NCI-H345 treated with DMSO at 0.1 percent for 48 hours (cell line): ENCODE data around the gene PKP1.

Experiments used
- DNase-seq: peaks from one replicate; lab custom pipeline; 2025; ENCODE audit not compliant: unreplicated experiment; lab: John Stamatoyannopoulos, UW

Gene PKP1

DNA sequence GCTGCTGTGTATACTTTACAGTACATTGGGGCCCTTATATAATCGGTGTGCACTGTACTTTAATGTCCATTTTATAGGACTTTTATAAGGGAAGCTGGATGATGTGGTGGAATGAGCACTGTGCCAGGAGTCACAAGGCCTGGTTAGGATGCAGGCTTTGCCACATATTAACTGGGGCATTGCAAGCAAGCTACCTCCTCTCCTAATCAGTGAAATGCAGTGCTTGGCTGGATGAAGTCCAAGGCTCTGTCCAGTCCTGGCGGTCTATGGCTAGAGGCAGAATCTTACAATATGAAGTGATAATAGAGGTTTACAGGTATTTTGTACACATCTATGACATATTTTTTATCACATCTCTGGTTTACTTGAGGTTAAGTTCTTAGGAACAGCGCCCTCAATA, 1.7 kb upstream of the PKP1 start:
- DNase-seq = no peak

DNA sequence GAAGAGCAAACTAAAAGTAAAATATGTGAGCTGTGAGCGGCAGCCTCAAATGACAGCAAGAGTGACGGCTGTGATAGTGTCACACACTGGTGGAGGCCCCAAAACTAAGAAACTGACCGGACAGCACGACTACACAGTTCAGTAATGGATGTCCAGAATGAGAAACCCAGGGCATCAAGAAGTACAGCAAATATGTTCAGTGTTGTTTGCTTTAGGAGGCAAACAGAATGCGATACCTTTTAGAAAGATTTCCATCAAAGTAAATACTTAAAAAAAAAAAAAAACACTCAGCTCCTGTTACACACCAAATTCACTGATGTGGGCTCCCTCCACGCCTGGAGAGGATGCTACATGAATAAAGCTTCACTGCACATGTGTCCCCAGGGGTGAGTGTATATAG, 1.1 kb upstream of the PKP1 start:
- no peak for DNase-seq

DNA sequence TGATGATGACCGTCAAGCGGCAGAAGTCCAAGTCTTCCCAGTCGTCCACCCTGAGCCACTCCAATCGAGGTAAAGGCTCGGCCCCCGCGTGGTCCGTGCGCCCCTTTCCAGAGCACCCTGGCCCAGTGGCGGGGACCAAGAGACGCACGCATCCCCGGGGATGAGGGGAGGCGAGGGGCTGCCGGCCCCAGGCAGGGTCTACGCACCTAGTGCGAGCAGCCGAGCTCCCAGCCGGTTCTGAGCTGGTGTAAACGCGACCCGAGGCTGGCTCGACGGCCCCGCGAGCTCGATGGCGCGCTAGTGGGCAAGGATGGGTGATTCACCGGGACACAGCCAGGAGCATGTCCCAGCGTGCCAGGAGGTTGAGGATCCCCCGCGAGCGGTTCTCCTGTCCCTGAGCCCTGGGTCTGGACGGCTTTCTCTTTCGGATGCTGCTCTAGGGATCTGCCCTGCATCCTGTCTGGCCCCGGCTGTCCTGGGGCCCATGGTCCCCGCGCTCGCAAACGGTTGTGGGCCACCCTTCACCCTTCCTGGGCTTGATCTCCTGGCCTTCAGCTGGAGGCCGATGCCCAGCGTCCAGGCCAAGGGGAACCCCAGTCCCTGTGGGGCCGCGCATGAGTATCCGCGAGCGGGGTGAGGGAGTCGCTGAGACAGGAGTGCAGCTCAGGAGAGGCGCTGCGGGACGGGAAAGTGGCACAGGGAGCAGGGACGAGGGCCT, 689 bp downstream of the PKP1 start:
- no peak for DNase-seq

DNA sequence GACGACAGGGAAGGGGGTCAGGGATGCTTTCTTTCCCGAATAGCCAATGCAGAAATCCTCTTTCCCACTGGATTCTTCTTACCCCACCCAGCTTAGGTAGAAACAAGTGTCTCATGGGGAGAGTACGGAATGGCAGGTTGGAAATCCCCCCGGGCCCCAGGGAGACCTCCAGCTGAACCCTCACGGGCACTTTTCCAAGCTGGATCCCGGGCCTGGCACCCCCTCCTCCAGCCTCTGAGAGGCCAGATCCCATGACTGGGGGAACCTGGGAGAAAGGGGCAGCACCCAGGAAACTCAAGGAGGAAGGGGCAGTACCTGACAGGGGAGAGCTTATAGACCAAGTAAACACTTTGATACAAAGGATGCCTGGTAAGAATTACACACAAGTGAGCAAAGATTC, 1.3 kb downstream of the PKP1 start:
- no peak for DNase-seq

DNA sequence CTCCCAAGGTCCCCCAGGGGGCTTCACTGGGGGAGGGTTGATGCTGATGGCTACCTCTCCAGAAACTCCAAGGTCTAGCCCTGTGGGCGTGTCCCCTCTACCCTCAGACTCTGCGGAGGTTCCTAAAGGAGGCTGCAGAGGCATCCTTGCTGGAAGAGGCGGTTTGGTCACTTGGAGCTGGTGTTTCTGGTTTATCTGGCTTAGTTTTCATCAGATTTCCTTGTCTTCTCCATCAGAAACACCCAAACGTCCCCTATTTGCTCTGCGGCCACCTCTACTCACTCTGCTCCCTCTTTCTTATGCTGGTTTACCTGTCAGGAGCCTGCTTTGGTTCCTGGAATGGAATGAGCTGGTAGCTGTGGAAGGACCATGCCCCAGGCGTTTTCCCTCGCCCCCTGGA, 2.5 kb downstream of the PKP1 start:
- DNase-seq = no peak

DNA sequence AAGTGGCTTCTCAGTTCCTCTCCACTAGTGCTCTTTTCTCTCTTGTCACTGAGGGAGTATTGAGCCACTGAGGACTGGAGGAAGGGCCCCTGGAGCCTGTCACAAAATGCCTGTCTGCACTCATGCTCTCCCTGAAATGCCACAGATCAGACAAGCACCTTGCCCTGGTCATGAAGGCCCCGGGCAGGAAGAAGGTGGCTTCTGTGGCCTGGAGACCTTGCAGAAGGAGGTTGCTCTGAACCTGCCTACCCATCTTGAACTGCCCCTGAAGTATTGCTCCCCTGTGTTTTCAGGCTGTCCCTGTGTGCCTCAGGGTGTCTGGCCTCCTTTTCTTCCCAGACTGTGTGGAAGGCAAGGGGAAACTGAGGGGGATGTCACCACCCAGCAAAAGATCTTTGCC, 3.1 kb downstream of the PKP1 start:
- no peak for DNase-seq

DNA sequence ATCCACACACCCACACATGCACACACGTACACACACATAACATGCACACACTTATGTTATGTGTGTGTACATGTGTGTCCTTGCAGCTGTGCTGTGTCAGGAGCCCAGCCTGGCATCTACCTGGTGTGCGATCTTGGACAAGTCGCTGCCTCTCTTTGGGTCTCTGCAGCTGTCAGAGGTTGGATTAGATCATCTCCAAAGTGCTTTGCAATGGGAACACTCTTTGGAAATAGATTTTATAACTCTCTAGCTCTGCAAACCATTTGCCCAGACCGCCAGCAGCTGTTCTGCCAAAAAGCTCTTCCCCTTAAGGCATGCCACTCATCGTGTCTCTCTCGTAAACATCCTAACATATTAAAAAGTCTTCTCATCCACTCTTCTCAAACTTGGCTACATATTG, 4.7 kb downstream of the PKP1 start:
- no peak for DNase-seq

DNA sequence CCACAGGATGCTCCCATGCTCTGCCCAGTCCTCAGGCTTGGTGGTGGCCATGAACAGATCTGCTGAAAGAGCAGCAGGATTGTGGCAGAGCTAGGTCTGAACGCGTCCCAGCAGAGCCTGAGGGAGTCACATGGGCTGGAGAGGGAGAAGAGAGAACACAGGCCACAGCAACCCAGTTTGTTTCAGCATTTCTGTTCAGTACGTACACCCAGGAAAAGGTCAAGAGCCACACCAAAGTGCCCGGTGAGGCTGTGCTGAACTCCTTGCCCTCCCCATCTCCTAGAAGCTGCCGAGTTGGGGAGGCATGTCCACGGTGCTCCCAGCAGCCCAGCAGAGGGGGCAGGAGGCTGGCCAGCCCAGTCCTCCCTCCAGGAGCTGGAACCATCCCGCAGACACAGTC, 5.5 kb downstream of the PKP1 start:
- no peak for DNase-seq

DNA sequence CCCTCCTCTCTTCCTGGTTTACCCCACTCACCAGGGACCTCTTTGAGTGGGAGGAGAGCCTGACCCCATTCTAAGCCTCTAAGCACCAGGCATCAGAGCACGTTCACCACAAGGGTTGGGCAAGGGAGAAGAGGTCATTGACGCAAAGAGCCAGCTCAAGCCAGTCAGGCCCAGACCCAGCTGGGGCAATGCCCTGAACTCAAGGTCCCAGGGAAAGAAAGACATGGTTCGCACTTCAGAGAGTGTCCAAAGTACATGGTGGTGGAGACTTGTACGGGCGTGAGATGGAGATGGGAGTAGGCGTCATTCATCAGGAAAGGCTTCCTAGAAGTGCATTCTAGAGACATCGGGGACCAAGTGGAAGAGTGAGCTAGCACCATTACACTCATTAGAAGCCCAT, 7.2 kb downstream of the PKP1 start:
- no peak for DNase-seq

DNA sequence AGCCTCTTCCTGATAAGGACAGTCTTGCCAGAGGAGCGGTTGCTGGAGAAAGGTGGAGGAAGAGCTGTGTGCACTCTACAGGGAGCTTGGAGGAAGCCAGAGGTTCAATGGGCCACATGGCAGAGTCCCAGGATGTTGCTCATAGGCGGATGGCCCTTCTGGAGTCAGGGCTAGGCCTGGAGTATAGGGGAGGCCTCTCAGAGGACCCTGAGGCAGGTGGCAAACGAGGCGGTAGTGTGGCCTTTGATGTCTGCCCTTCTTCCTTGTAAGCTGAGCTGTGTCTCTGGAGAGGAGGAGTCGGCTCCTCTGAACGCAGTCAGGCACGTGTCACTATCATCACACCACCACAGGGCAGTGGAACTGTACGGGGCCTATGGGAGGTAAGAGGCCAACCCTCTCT, 8.6 kb downstream of the PKP1 start:
- no peak for DNase-seq

DNA sequence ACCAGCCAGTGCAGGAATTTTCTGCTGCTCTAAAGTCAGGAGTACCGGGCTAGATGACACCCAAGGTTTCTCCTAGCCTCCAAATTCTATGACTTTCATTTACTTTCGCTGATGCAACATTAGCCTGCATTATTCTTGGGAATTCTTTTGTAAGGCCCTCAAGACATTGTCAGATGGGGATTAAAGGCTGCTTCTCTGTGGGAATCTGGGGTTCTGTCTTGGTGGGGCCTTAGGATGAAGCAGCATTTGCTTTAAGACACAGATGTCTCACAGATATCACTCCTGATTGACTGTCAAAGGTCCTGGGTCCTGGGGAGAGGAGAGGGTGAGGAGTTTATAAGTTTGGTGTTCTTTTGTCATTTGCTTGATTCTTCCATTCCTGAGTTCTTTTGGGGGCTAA, 11.6 kb downstream of the PKP1 start:
- DNase-seq = no peak

DNA sequence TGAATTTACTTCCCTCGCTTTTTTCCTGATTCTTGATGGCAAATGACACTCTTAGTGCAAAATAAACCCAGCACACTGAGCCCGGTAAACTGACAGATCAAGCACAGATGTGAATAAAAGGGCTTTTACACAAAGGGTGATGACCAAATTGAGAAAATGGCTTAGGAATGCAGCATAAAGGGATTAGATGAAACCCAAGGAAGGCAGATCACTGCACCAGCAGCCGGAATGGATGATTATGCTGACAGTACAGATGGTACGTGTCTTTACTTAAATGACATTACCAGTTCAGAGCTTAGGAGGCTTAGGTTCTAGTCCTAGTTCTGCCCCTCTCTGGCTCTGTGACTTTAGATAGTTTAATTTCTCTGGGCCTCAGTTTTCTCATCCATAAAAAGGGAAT, 12.0 kb downstream of the PKP1 start:
- DNase-seq = no peak

DNA sequence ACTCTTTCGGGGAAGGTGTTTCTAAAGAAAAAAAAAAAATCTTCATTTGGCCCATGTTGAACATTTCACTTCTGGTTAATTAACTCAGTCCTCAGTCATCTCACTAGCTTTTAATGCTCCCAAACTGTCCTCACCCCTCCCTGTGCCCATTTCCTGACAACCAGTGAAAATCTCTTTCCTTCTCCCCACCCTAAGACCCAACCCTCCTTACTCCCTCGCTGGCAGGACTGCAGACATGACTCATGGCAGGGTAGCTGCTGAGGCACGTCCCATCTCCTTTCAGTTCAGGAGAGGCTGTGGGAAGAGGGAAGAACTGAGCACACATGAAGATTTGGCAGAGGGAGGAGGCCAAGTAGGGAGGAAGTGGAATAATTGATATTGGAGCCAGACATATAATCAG, 12.6 kb downstream of the PKP1 start:
- no peak for DNase-seq

DNA sequence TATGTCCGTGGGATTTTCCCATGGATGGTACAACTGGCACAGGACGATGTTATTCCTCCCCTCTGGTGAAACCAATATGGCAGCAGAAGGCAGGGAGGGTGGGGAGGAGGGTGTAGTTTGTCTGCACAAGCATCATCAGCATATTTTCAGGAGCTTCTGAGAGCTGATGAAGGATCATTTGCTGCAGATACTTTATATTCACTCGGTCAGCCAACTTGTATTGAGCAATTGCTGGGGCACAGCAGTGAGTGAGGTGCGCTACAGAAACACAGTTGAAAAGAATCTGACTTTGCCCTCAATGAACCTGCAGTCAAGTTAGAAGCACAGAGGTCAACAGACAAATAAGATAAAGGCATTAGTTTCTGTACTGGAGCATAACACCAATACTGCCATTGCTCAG, 13.0 kb downstream of the PKP1 start:
- DNase-seq = no peak

DNA sequence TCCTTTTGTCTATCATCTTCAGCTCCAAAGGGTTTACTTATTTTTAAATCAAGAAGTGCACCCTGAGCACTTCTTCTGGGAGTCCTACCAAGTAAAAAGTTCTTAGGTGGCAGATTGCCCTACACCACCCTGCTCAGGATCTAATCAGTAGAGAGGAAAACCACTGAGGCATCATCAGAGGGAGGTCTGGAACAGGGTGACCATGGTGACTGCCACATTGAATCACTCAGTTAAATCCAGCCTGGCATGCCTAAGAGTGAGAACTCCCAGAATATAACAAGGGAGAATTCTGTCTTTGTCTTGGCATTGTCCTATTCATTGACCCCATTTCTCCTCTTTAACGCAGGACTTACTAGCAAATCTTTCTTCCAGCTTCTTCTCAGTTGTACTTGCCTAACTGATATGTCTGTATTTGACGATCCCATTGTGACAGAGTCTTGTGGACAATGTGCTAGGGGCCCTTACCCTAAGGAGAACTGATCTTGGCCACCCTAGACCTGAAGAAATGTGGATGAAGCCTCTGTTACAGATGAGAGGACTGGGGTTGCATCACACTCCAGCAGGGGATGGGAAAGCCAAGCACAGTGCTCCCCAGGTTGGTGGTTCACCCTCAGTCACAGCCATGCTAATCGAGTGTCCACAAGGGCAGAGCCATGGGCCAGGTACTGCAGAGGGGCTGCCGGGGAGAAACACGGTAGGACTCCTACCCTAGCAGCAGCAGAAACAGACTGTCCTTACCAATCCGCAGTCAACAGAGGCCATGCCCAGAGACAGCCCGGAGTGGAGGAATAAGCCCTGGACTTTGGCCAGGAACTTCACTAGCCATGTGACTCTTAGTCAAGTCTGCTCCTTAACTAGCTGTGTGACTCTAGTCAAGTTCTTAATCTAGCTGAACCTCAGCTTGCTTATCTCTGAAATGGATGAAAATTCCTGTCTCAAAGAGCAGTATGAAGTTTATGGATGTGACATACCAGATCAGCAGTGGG, 15.4 kb downstream of the PKP1 start:
- no peak for DNase-seq

DNA sequence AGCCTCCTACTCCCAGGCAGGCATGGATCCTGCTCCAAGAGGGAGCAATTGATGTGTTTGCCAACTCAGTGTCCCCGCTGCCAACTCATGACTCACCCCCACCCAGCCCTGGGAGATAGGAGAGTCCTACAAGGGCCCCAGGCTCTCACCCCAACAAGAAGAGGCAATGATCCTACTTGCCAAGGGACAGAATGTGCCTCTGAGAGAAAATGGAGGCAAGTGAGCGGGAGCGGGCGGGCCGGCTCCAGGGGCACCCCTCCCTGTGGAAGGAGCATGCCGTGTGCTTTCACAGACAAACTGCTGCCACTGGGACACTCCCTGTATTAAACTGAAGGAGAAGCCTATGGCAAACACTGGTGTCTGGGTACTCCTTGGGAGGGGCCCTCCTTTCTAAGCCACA, 16.7 kb downstream of the PKP1 start:
- DNase-seq = no peak

DNA sequence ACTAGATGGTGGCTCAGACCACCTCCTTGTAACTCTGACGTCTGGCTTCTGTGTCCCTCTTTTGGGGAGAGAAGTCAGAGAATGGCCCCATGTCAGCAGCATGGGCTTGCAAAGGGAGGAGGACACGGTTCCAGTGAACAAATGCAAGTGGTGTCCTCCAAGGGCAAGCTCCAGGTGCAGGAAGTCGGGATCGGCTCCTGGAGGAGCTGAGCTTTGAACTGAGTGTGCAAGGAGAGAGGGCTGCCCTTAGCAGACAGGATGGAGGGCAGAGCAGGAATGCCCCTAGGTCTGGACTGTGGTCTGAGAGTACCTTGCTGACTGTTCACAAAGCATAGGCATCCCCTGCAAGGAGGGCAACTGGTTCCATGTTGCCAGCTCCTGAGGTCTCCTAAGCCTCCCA, 17.3 kb downstream of the PKP1 start:
- no peak for DNase-seq

DNA sequence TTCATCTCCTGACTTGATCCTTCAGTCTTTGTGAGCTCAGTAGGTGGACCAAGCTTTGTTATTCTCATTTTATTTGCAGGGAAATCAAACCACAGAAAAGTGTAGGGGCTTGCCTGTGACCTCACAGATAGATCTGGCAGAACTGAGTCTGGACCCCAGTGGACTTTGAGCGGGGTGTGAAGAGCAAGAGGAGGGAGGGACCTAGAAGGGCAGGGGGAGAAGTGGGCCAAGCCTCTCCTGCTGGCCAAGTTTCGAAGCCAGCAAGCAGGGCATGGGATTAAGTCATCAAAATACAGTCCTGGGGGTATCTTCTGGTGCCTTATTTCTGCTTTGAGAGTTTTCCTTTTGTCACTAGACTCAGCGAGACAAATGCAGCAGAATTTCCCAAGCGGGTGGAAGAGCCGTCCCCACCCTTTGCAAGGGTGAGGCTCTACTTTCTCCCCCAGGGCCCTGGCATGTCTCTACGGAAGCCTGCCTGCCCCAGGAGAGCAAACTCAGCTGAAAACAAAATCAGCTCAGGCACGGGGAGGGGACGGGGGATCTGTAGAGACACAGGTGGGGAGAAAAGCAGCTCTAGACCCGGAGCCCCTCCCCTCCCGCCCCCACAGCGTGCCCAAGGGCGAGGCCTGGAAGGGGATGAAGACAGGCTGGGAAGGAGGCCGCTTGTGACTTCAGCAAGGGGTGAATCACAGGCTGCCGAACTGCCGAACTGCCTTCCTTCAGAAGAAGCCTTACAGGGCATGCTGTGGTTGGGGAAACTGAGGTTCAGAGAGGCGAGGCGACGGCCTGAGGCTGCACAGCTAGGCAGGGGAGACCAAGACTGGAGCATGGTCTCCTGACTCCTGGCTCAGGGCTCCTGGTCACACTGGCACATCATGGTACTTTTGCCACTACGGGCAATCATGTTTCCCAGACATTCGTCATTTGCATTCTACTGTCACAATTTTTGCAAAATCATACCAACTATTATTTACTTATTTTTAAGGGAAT, 19.2 kb downstream of the PKP1 start:
- no peak for DNase-seq

DNA sequence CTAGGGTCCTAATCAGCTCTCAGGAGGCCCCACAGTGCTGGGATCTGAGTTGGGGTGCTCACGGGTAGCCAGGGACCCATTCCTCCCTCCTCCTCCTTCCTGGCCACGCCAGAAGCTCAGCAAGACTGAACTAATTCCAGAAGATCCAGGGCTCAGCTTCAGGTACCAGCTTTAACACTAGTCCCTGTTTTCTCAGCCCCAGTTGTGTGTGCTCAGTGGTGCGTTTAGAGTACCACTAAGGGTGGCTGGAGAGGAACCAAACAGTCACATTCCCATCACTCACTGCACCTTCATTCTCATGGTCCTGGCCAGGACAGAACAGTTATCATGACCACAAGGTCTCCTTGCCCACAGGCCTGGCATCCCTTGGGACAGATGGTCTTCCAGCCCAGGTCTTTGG, 20.8 kb downstream of the PKP1 start:
- DNase-seq = no peak

DNA sequence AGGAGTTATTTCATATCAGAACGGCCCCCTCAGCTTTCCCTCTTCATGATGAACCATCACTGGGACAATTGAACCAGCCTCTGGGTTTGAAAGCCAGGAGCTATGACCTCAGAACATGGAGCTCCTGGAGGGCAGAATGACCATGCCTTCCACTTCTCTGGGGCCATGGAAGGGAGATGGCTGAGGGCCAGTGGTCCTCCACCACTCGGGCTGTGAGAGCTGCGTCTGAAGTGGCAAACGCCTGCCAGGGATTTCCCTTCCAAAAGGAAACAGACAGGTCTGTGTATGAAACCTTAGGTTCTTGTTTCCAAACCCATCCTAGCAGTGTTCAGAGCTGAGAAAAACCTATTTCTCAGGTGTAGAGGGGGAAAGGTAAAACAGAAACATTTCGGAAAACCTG, 22.5 kb downstream of the PKP1 start:
- no peak for DNase-seq

DNA sequence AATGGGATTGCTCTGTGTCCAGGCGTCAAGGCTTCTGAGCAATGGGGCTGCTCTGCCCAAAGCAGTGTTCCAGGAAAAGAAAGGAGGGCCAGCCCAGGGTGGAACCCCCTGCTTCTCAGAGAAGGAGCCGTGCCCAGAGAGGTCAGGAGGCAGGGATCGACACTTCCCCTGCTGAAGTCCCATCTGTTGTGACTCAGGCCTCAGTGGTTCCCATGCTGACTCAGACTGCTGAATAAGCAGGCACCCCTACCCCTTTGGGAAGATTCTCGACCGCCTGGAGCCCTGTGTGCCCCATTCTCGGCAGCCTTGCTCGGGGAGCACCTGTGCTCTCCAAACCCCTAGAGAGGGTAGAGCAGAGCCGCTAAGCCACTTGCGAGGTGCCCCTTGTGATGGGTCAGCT, 23.9 kb downstream of the PKP1 start:
- no peak for DNase-seq
